GM12878 (cell line): ENCODE results near the gene MED13L.

Experiments used
- BACH1 ChIP-seq: fragments of 450-650 bp; IDR thresholded peaks from 2 replicates; pipeline ENCODE4 v1.6.1; 2017; ENCODE audit warnings: mild to moderate bottlenecking, borderline replicate concordance
- CTCF ChIP-seq, 3 experiments: IDR thresholded peaks in 2 of 3; conservative IDR thresholded peaks in 1 of 3; 2 replicates each; pipeline ENCODE4 v1.5.1; 2011; ENCODE audit warnings: low read depth in 3 of 3, low read length in 3 of 3, mild to moderate bottlenecking in 3 of 3, control low read depth in 2 of 3, moderate library complexity in 2 of 3, inconsistent platforms in 1 of 3, mixed read lengths in 1 of 3; ENCODE audit not compliant: control insufficient read depth in 2 of 3, insufficient read depth in 1 of 3; ENCODE audit errors: extremely low read depth in 1 of 3
- NR2C2 ChIP-seq: IDR thresholded peaks from 2 replicates; pipeline ENCODE4 v1.6.1; 2011; ENCODE audit warnings: borderline replicate concordance, low read depth; ENCODE audit not compliant: control insufficient read depth, insufficient read length
- SMAD1 ChIP-seq: fragments of 450-650 bp; IDR thresholded peaks from 2 replicates; pipeline ENCODE4 v1.6.1; 2018; ENCODE audit warnings: mild to moderate bottlenecking, low read depth; ENCODE audit not compliant: partially characterized antibody
- YY1 ChIP-seq: IDR thresholded peaks from 2 replicates; pipeline ENCODE4 v1.6.1; 2011; ENCODE audit warnings: low read depth, mild to moderate bottlenecking, low read length
- ZZZ3 ChIP-seq: IDR thresholded peaks from 2 replicates; pipeline ENCODE4 v1.6.1; 2011; ENCODE audit warnings: low read depth; ENCODE audit not compliant: control insufficient read depth, insufficient read length

DNA sequence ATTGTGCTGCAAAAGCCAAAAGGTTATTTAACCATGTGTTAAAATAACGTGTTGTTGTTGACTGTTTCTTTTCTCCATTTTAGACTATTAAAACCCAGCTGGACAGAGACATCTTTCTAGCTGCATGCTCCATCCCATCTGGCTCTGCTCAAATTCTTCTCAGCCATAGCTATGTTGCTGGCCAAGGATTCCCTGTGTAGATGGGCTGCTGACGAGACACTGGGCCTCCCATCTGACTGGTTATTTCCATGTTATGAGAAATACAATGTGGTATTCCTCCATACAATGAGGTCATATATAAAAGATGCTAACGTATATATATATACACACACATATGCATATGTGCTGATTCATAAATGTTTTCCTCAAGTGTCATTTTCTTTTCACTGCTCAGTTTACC is 30.1 kb downstream of the MED13L start:
- TF ChIP-seq NR2C2 (no peak), YY1 (no peak), CTCF (IDR thresholded peaks at IDR 0.05 in 2 of 3, conservative IDR thresholded peaks at IDR 0.05 in 1 of 3; ENCODE audit: control insufficient read depth in 2 of 3, extremely low read depth in 1 of 3, insufficient read depth in 1 of 3, low read depth in 3 of 3, low read length in 3 of 3) (no peak), BACH1 (no peak), ZZZ3 (no peak), SMAD1 (no peak)
